Measurements from ENCODE around the gene IL21R.
"Not testable (repeated sequence)": the region's sequence is repeated elsewhere in the genome, so short reads cannot be mapped to it uniquely, and the experiment has no call there.

The IL21R gene

GRCh38 chr16:27428026-27428785, 26.2 kb downstream of the IL21R start:
- no peak for DNase-seq

- DNase-seq: no peak
These were observed 27.4 kb downstream of the IL21R start for GRCh38 chr16:27429330-27429871.

GRCh38 chr16:27429981-27430441, 28.0 kb downstream of the IL21R start:
- DNase-seq: no peak

GRCh38 chr16:27430512-27430911, 28.5 kb downstream of the IL21R start:
- DNase-seq: no peak

- DNase-seq: no peak
These were observed 29.0 kb downstream of the IL21R start for GRCh38 chr16:27430923-27431484.

- no peak for DNase-seq
These were observed 30.0 kb downstream of the IL21R start for GRCh38 chr16:27431773-27432532.

- no peak for DNase-seq
These were observed 30.6 kb downstream of the IL21R start for GRCh38 chr16:27432558-27432957.

GRCh38 chr16:27433191-27433590, 31.2 kb downstream of the IL21R start:
- DNase-seq: not testable (repeated sequence)

- no peak for DNase-seq
These were observed 31.7 kb downstream of the IL21R start for GRCh38 chr16:27433636-27434035.

- DNase-seq: no peak
These were observed 32.4 kb downstream of the IL21R start for GRCh38 chr16:27434141-27435051.

GRCh38 chr16:27435146-27435545, 33.2 kb downstream of the IL21R start:
- DNase-seq: not testable (repeated sequence)

- DNase-seq: no peak
These were observed 34.1 kb downstream of the IL21R start for GRCh38 chr16:27436065-27436464.

GRCh38 chr16:27436921-27437650, 35.1 kb downstream of the IL21R start:
- no peak for DNase-seq

GRCh38 chr16:27437946-27438345, 36.0 kb downstream of the IL21R start:
- DNase-seq: no peak

GRCh38 chr16:27439271-27440018, 37.5 kb downstream of the IL21R start:
- DNase-seq: no peak

- no peak for DNase-seq
These were observed 39.3 kb downstream of the IL21R start for GRCh38 chr16:27441276-27441675.

GRCh38 chr16:27441998-27442397, 40.0 kb downstream of the IL21R start:
- DNase-seq: no peak

- DNase-seq: no peak
These were observed 42.0 kb downstream of the IL21R start for GRCh38 chr16:27444015-27444414.

GRCh38 chr16:27444470-27444869, 42.5 kb downstream of the IL21R start:
- no peak for DNase-seq

GRCh38 chr16:27445502-27446175, 43.7 kb downstream of the IL21R start:
- no peak for DNase-seq

All from cerebellar nuclear complex (tissue), 1 donor.